ENCODE measurements around the gene BRD3OS.

The BRD3OS gene

DNA sequence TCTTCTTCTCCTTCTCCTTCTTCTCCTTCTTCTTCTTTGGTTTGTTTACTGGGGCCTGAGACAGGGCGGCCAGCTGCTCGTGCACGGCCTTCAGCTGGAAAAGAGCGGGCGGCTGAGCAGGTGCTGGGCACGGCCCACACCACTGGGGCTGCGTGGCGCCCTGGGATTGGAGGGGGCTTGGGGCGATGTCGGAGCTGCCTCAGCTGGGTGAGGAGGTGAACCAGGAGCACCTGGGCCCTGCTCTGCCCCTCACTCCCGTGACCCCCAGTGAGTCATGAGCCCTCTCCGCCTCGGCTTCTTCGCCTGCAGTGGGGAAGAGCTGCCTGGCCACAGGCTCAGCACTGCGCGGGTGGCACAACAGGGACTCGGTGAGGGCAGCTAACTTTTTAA, 14.9 kb downstream of the BRD3OS start:
- TF ChIP-seq, protein P1, sequence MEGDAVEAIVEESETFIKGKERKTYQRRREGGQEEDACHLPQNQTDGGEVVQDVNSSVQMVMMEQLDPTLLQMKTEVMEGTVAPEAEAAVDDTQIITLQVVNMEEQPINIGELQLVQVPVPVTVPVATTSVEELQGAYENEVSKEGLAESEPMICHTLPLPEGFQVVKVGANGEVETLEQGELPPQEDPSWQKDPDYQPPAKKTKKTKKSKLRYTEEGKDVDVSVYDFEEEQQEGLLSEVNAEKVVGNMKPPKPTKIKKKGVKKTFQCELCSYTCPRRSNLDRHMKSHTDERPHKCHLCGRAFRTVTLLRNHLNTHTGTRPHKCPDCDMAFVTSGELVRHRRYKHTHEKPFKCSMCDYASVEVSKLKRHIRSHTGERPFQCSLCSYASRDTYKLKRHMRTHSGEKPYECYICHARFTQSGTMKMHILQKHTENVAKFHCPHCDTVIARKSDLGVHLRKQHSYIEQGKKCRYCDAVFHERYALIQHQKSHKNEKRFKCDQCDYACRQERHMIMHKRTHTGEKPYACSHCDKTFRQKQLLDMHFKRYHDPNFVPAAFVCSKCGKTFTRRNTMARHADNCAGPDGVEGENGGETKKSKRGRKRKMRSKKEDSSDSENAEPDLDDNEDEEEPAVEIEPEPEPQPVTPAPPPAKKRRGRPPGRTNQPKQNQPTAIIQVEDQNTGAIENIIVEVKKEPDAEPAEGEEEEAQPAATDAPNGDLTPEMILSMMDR (IDR thresholded peaks at IDR 0.05; ENCODE audit: low read depth, low read length): no peak
- H3K4me3 ChIP-seq (ENCODE audit: low read depth, low read length): no peak overlapping the region

DNA sequence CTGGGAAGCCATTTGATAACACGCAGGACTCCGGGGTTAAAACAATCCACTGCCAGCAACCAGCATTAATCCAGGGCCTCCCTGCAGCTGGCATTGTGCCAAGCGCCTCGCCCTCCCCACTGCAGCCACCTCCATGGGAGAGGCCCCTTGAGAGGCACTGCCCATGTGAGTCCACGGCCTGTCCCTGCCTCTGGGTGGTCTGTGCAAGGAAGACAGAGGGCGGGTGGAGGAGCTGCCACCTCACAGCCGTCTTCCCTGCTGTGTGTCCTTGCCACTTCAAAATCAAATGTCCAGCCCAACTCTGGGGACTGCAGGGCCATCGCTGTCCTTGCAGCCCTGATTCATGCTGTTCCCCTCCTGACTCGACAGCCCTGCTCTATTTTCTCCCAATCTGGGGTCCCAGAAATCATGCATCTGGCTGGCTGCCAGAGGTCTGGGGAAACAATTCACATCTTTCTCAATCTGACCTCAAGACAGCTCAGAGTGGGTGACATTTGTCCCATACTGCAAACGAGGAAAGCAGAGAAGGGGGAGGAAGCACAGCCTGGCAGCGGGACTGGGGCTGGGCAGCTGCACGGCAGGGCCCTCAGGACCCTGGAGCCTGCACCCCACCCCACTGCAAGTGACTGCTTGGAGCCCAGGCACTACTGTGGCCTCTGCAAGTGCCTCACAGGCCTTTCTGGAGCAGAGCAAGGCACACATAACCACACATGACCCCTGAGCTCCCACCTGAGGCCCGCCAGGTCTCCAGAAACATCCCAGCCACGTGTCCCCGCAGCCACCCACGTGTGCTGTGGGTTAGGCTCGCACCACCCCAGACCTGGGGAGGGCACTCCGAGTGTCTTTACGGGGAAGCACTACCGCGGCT, 15.7 kb downstream of the BRD3OS start:
- TF ChIP-seq, protein P1 (IDR thresholded peaks at IDR 0.05; ENCODE audit: low read depth, low read length): no peak
- no peak overlapping the region for H3K4me3 ChIP-seq (ENCODE audit: low read depth, low read length)

DNA sequence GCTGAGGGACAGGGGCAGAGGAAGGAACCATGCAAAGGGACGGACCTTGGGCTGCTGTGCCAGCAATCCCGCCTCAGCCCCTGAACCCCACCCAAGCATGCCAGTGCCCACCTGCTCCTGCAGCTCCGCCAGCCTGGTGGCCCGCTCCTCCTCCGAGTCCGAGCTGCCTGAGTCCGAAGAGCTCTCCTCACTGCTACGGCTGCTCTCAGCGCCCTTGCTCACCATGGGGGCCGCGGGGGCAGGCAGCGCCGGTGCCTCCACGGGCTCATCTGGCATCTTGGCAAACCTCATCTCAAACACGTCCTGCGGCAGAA, 16.3 kb downstream of the BRD3OS start:
- TF ChIP-seq, protein P1 (IDR thresholded peaks at IDR 0.05; ENCODE audit: low read depth, low read length): no peak
- H3K4me3 ChIP-seq (ENCODE audit: low read depth, low read length): no peak overlapping the region

DNA sequence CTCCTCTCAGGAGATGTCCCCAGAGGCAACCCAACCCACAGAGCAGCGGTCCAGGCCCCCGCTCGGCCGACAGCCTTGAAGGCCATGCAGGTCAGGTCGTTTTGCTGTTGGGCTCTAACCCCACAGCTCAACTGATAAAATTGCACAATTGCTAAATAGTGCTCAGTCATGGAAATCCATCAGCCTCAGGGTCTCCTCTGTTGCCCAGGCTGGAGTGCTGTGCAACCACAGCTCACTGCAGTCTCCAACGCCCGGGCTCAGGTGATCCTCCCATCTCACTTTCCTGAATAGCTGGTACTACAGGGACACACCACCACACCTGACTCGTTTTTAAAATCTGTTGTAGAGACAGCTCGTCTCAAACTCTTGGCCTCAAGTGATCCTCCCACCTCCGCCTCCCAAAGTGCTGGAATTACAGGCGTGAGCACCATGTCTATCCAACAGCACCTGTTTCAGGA, 18.3 kb downstream of the BRD3OS start:
- H3K4me3 ChIP-seq (ENCODE audit: low read depth, low read length): no peak overlapping the region
- TF ChIP-seq, protein P1 (IDR thresholded peaks at IDR 0.05; ENCODE audit: low read depth, low read length): no peak

DNA sequence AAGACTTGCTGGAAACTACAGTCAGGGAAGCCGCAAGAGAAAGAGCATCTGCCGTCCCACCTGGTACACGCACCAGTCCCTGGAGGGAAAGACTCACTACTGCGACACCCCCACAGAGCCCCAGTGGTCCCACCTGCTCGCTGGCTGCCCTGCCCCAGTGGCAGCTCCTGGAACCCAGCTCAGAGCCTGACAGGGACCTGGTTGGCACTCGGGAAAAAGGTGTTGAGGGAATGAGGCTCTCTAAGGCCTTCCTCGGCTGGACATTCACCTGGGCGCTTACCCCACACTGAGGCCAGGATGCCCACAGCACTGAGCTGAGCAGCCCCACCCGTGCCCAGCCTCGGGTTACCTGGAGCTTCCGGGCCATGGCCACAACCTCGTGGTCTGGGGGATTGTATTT, 19.7 kb downstream of the BRD3OS start:
- H3K4me3 ChIP-seq (ENCODE audit: low read depth, low read length): no peak overlapping the region
- TF ChIP-seq, protein P1 (IDR thresholded peaks at IDR 0.05; ENCODE audit: low read depth, low read length): no peak

DNA sequence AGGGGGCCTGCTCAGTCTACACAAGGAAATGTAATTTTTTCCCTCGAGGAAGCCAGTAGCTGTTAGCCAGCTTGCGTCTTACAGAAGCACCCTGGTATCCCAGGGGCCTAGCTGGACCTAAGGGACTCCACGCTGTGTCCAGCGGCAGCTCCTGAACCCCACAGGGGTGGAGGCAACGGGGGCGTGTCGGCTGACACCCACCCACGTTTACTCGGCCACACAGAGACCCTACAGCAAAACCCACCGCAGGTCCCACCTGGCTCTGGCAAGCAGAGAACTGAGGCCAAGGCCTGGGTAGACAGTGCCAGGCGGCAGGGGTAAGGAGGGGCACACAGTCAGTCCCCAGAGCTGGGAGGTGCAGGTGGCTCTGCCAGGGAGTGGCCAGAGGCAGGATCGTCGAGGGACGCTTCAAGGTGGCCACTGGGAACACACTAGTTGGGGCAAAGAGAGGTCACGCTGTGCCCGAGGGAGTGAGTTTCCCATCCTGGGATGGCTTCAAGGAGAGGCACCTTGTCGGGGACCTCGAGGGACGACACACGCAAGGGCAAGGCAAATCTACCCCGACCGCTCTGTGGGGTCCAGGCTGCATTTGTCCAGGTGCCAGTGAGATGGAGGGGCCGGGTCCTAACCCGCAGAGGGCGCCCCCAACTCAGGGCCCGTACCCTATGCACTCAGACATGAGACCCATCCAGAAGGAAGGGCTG, 20.7 kb downstream of the BRD3OS start:
- no peak overlapping the region for H3K4me3 ChIP-seq (ENCODE audit: low read depth, low read length)
- TF ChIP-seq, protein P1 (IDR thresholded peaks at IDR 0.05; ENCODE audit: low read depth, low read length): no peak
